ENCODE measurements around the gene MTARC1.

DNA sequence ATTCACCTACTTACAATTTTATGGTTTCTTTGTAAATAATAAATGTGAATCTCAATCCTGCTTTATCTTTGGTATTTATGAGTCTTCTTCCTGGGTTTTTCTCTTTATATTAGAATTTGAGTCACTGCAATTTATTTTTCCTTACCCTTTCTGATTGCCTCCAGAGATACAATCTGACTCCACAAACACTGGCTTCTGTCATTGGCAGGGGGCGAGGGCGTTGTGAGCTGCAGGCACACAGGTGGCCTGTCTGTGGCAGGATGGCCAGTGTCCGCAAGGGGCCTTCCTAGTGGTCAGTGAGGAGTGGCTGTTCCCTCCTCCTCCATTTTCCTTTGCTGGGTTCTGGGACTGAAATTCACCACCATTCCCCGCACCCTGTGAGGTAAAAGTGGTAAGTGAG is 2.0 kb upstream of the MTARC1 start:
- TF ChIP-seq, protein P1, sequence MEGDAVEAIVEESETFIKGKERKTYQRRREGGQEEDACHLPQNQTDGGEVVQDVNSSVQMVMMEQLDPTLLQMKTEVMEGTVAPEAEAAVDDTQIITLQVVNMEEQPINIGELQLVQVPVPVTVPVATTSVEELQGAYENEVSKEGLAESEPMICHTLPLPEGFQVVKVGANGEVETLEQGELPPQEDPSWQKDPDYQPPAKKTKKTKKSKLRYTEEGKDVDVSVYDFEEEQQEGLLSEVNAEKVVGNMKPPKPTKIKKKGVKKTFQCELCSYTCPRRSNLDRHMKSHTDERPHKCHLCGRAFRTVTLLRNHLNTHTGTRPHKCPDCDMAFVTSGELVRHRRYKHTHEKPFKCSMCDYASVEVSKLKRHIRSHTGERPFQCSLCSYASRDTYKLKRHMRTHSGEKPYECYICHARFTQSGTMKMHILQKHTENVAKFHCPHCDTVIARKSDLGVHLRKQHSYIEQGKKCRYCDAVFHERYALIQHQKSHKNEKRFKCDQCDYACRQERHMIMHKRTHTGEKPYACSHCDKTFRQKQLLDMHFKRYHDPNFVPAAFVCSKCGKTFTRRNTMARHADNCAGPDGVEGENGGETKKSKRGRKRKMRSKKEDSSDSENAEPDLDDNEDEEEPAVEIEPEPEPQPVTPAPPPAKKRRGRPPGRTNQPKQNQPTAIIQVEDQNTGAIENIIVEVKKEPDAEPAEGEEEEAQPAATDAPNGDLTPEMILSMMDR (IDR thresholded peaks at IDR 0.05 in 8 of 11, conservative IDR thresholded peaks at IDR 0.05 in 3 of 11), result no peak
- TF ChIP-seq POLR2AphosphoS5 (IDR thresholded peaks at IDR 0.05), result no peak
